ENCODE results near the gene CSNK1G1.

The CSNK1G1 gene

DNA sequence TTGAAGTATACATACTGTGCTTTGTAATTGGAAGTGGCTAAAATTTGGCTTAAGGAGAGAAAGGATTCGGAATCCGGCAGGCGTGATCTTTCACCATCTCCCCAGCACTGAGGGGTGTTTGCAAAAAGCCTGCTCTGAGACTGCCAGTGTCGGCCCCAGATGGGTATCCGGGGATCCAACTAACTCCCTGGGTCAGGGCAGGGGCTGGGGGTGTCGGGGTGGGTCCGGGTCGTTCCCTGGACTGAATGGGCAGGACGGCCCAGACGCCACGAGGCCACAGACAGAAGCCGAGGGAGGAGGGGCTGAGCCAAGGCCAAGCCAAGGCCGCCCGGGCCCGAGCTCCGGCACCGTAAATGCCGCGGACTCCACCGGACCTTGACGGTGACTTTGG lies 193.5 kb downstream of the CSNK1G1 start:
- H3K27me3 ChIP-seq (ENCODE audit: low read length), result no peaks in the 10 kb centered on the region
- peaks cover 6% of the 10 kb centered on the region; the same call in 1 of the 2 replicates for H3K36me3 ChIP-seq (ENCODE audit: low read length)
- no peaks in the 10 kb centered on the region for H3K9me3 ChIP-seq (ENCODE audit: insufficient read depth, low read length)
- peak overlapping the region; percentile 89 for H3K9ac ChIP-seq (ENCODE audit: low read length)
- no peaks in the 10 kb centered on the region for H3K9me2 ChIP-seq (replicated peaks; ENCODE audit: insufficient read depth, low read length)
- no peaks in the 10 kb centered on the region; the same call in 1 of the 2 replicates for H4K20me1 ChIP-seq (ENCODE audit: low read depth, low read length)
- peaks cover 21% of the 10 kb centered on the region for H3K79me2 ChIP-seq (ENCODE audit: insufficient read depth, low read length)
- peak overlapping the region; percentile 95 for H3K4me3 ChIP-seq (ENCODE audit: insufficient read depth, low read length, poor library complexity, severe bottlenecking)
- TF ChIP-seq EZH2phosphoT487 (conservative IDR thresholded peaks at IDR 0.05; ENCODE audit: low read length), result no peak
- TF ChIP-seq, protein P1, sequence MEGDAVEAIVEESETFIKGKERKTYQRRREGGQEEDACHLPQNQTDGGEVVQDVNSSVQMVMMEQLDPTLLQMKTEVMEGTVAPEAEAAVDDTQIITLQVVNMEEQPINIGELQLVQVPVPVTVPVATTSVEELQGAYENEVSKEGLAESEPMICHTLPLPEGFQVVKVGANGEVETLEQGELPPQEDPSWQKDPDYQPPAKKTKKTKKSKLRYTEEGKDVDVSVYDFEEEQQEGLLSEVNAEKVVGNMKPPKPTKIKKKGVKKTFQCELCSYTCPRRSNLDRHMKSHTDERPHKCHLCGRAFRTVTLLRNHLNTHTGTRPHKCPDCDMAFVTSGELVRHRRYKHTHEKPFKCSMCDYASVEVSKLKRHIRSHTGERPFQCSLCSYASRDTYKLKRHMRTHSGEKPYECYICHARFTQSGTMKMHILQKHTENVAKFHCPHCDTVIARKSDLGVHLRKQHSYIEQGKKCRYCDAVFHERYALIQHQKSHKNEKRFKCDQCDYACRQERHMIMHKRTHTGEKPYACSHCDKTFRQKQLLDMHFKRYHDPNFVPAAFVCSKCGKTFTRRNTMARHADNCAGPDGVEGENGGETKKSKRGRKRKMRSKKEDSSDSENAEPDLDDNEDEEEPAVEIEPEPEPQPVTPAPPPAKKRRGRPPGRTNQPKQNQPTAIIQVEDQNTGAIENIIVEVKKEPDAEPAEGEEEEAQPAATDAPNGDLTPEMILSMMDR (IDR thresholded peaks at IDR 0.05; ENCODE audit: insufficient read depth, low read length, poor library complexity, severe bottlenecking), result no peak
- peaks cover 30% of the 10 kb centered on the region for H3F3A ChIP-seq (ENCODE audit: insufficient read depth)
- peak overlapping the region; percentile 59 for H3K27ac ChIP-seq (ENCODE audit: low read depth, low read length)
- H3K4me2 ChIP-seq (ENCODE audit: low read depth, low read length, poor library complexity, severe bottlenecking), result peak overlapping the region; percentile 83
- no peak overlapping the region for H2AFZ ChIP-seq (ENCODE audit: low read depth, low read length, severe bottlenecking)

DNA sequence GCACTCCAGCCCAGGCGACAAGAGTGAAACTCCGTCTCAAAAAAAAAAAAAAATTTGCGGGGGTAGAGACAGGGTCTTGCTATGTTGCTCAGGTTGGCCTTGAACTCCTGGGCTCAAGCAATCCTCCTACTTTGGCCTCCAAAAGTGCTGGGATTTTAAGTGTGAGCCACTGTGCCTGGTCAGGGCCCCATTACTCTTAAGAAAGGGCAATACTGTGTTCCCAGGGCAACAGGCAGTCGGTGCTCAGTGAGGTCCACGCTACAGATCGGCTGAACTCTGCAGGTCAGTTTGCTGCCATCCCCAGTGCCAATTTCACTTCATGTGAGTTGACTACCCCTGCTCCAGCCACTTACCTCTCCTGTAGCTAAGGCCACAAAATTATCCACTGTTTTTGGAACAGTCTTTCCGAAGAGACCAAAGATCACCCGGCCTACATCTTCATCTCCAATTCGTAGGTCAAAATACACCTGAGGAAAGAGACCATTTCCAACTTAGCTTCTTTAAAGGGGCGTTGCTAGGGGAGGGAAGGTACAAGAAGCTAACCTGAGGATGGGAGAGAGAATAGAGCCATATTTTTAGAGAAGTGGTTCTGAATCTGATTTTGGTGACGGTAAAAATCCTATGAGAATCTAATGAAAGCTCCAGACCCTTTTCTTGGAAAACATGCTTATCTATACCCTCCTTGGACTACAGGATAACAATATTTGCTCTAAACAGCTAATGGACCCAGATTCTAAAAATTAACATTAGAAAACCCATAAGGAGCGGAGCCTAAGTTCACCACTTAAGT lies 194.1 kb downstream of the CSNK1G1 start:
- H3K9me3 ChIP-seq (ENCODE audit: insufficient read depth, low read length), result no peaks in the 10 kb centered on the region
- no peaks in the 10 kb centered on the region; the same call in 1 of the 2 replicates for H4K20me1 ChIP-seq (ENCODE audit: low read depth, low read length)
- no peak overlapping the region for H2AFZ ChIP-seq (ENCODE audit: low read depth, low read length, severe bottlenecking)
- peak overlapping the region; percentile 95 for H3K4me3 ChIP-seq (ENCODE audit: insufficient read depth, low read length, poor library complexity, severe bottlenecking)
- peaks cover 35% of the 10 kb centered on the region for H3F3A ChIP-seq (ENCODE audit: insufficient read depth)
- H3K27me3 ChIP-seq (ENCODE audit: low read length), result no peaks in the 10 kb centered on the region
- TF ChIP-seq, protein P1 (IDR thresholded peaks at IDR 0.05; ENCODE audit: insufficient read depth, low read length, poor library complexity, severe bottlenecking), result no peak
- no peak for TF ChIP-seq EZH2phosphoT487 (conservative IDR thresholded peaks at IDR 0.05; ENCODE audit: low read length)
- H3K9ac ChIP-seq (ENCODE audit: low read length), result peak overlapping the region; percentile 89
- peak overlapping the region; percentile 59 for H3K27ac ChIP-seq (ENCODE audit: low read depth, low read length)
- no peaks in the 10 kb centered on the region for H3K9me2 ChIP-seq (replicated peaks; ENCODE audit: insufficient read depth, low read length)
- H3K4me2 ChIP-seq (ENCODE audit: low read depth, low read length, poor library complexity, severe bottlenecking), result peak overlapping the region; percentile 83
- H3K36me3 ChIP-seq (ENCODE audit: low read length), result peaks cover 6% of the 10 kb centered on the region; the same call in 1 of the 2 replicates
- H3K79me2 ChIP-seq (ENCODE audit: insufficient read depth, low read length), result peaks cover 21% of the 10 kb centered on the region

DNA sequence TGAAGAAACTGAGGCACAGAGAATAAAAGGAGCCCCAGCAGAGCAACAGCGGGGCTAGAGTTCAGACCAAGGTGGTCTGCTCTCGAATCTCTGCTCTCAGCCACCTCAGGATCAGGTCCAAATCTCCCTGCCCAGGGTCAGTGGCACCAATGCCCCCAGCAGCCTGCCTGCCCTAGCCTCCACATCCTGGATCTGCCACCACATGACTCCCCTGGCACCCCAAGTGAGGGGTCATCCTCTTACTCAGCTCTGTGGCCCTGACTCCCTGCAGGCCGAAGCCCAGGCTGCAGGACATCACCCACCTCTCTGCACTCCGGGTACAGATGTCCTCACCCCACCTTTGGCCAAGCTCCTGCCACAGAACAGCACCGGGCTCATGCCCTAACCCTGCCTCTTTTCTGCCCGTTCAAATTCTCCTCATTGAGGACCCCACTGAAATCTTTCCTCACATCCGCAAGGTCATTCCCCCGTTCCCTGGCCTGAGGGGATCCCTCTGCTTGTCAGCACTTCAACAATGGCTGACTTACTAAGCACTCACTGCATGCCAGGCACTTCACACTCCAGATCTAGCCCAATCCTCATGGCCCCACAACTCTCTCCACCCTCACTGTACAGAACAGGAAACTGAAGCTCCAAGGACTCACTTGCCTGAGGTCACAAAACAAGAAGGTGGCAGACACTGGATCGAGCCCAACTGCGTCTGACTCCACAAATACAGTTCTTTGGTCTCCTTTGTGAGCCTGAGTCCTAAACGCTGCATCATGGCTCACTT lies 197.4 kb downstream of the CSNK1G1 start:
- no peak overlapping the region for H3K4me3 ChIP-seq (ENCODE audit: insufficient read depth, low read length, poor library complexity, severe bottlenecking)
- no peak overlapping the region for H3K4me2 ChIP-seq (ENCODE audit: low read depth, low read length, poor library complexity, severe bottlenecking)
- H4K20me1 ChIP-seq (ENCODE audit: low read depth, low read length), result no peaks in the 10 kb centered on the region; the same call in 1 of the 2 replicates
- no peak overlapping the region for H3K27ac ChIP-seq (ENCODE audit: low read depth, low read length)
- no peak overlapping the region for H3K9ac ChIP-seq (ENCODE audit: low read length)
- H3K79me2 ChIP-seq (ENCODE audit: insufficient read depth, low read length), result peaks cover 21% of the 10 kb centered on the region
- no peaks in the 10 kb centered on the region for H3K27me3 ChIP-seq (ENCODE audit: low read length)
- no peaks in the 10 kb centered on the region for H3K9me3 ChIP-seq (ENCODE audit: insufficient read depth, low read length)
- TF ChIP-seq EZH2phosphoT487 (conservative IDR thresholded peaks at IDR 0.05; ENCODE audit: low read length), result no peak
- TF ChIP-seq, protein P1 (IDR thresholded peaks at IDR 0.05; ENCODE audit: insufficient read depth, low read length, poor library complexity, severe bottlenecking), result no peak
- H2AFZ ChIP-seq (ENCODE audit: low read depth, low read length, severe bottlenecking), result no peak overlapping the region
- H3K36me3 ChIP-seq (ENCODE audit: low read length), result peaks cover 6% of the 10 kb centered on the region; the same call in 1 of the 2 replicates
- H3F3A ChIP-seq (ENCODE audit: insufficient read depth), result peaks cover 45% of the 10 kb centered on the region
- no peaks in the 10 kb centered on the region for H3K9me2 ChIP-seq (replicated peaks; ENCODE audit: insufficient read depth, low read length)
